Activated CD4-positive, alpha-beta memory T cell treated with anti-CD3 and anti-CD28 coated beads for 36 hours (primary cell): ENCODE data around the gene ZNF526. TPM values are rescaled to one million over a fixed set of nuclear protein-coding genes. Genes with fewer than 3 reads are reported as not detected.

Experiments
- CTCF ChIA-PET: fragments of 350-600 bp; sonication (Branson Sonifier 250); formaldehyde crosslinking; loops from one replicate; lab custom pipeline; 2021; ENCODE audit warnings: antibody characterized with exemption, inconsistent platforms; lab: Charles Lee
- POLR2A ChIA-PET: fragments of 350-600 bp; sonication (Branson Sonifier 250); formaldehyde crosslinking; loops from one replicate; lab custom pipeline; 2021; ENCODE audit warnings: antibody characterized with exemption; lab: Charles Lee
- DNase-seq: peaks from one replicate; pipeline ENCODE4 v3.0.0-alpha.2; 2020
- H3K27ac Mint-ChIP-seq: one replicate; pipeline ENCODE4 v1.8.0; 2021; ENCODE audit warnings: mixed read lengths
- H3K27me3 Mint-ChIP-seq: one replicate; pipeline ENCODE4 v1.8.0; 2021; ENCODE audit warnings: mixed read lengths
- H3K36me3 Mint-ChIP-seq: one replicate; pipeline ENCODE4 v1.8.0; 2021; ENCODE audit warnings: mixed read lengths
- H3K4me1 Mint-ChIP-seq: one replicate; pipeline ENCODE4 v1.8.0; 2021; ENCODE audit warnings: low read depth, mixed read lengths
- H3K4me3 Mint-ChIP-seq: one replicate; pipeline ENCODE4 v1.8.0; 2021; ENCODE audit warnings: mild to moderate bottlenecking, mixed read lengths
- H3K9me3 Mint-ChIP-seq: one replicate; pipeline ENCODE4 v1.8.0; 2021; ENCODE audit warnings: mixed read lengths
- intact Hi-C: fragments of 100-400 bp; cut with micrococcal nuclease; formaldehyde crosslinking; loops from one replicate; pipeline ENCODE4 v1.15.1; 2023
- total RNA-seq, 2 experiments: library from RNA; stranded (reverse); gene quantifications; one replicate each; pipeline ENCODE4 v1.2.3, GENCODE V29; 2021

The ZNF526 gene
- total RNA-seq, 2 experiments from 2014 or later: 12.3 to 14.9 TPM

DNA sequence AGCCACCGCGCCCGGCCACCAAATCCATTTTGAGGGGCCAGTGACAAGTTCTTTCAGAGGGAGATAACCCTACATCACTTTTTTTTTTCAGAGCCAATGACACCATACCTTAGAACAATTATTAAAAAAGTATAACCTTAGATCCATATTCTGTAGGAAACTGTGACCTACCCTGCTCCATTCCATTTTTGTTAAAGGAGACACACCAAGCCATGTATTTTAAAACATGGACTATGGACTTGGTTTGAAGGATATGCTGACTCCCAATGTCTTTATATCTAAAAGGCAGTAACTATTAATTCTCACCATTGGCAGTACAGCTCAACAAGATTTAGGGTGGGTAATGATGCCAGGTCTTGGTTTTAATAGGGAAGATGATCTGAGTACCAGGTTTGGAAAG lies 21.2 kb downstream of the ZNF526 start:
- DNase-seq: no peak
- intact Hi-C loops: no loop called here
- no peaks in the 10 kb centered on the region for H3K27me3 Mint-ChIP-seq
- ChIA-PET CTCF (interaction anchor here (1.0 to 8.8 kb wide), 6 partner anchors 17 to 132 kb away, joined by 4 to 107 read pairs (median 9); partner anchors contain the start of gene ZNF526), POLR2A (interaction anchor here (0.8 to 2.1 kb wide), 7 partner anchors 8 to 109 kb away, joined by 3 to 10 read pairs (median 5); partner anchors contain the start of genes DEDD2, ERF and POU2F2)
- H3K36me3 Mint-ChIP-seq: peaks cover 20% of the 10 kb centered on the region
- peak overlapping the region; percentile 84 for H3K27ac Mint-ChIP-seq
- H3K4me3 Mint-ChIP-seq: peak overlapping the region; percentile 90
- no peaks in the 10 kb centered on the region for H3K9me3 Mint-ChIP-seq
- peaks cover 44% of the 10 kb centered on the region for H3K4me1 Mint-ChIP-seq

- H3K4me1 Mint-ChIP-seq: peaks cover 48% of the 10 kb centered on the region
- no peak for DNase-seq
- peak overlapping the region; percentile 84 for H3K27ac Mint-ChIP-seq
- ChIA-PET POLR2A (interaction anchor here (0.7 to 2.1 kb wide), 11 partner anchors 9 to 110 kb away, joined by 3 to 10 read pairs (median 5); partner anchors contain the start of genes DEDD2, ERF, POU2F2 and ZNF526), CTCF (interaction anchor here (0.6 to 8.8 kb wide), 14 partner anchors 10 to 133 kb away, joined by 3 to 107 read pairs (median 4); partner anchors contain the start of genes PAFAH1B3, POU2F2 and ZNF526)
- intact Hi-C loops: loop anchor here (2.0 kb wide), 3 partner anchors 25 to 133 kb away; partner anchors contain the start of gene DEDD2
- no peaks in the 10 kb centered on the region for H3K9me3 Mint-ChIP-seq
- H3K27me3 Mint-ChIP-seq: no peaks in the 10 kb centered on the region
- peak overlapping the region; percentile 90 for H3K4me3 Mint-ChIP-seq
- peaks cover 12% of the 10 kb centered on the region for H3K36me3 Mint-ChIP-seq
These were observed 22.0 kb downstream of the ZNF526 start for GRCh38 chr19:42242069-42242511.

- ChIA-PET POLR2A (interaction anchor here (0.5 to 2.1 kb wide), 15 partner anchors 9 to 847 kb away, joined by 3 to 10 read pairs (median 4); partner anchors contain the start of genes DEDD2, PAFAH1B3, POU2F2 and PRR19), CTCF (interaction anchor here (0.6 to 8.8 kb wide), 17 partner anchors 9 to 177 kb away, joined by 3 to 107 read pairs (median 4); partner anchors contain the start of genes PAFAH1B3, POU2F2 and ZNF526)
- Mint-ChIP-seq H3K36me3 (peaks cover 12% of the 10 kb centered on the region), H3K27ac (peak within 1 kb of the TSS; percentile 94), H3K9me3 (no peaks in the 10 kb centered on the region), H3K4me1 (peaks cover 49% of the 10 kb centered on the region), H3K4me3 (peak within 1 kb of the TSS; percentile 92), H3K27me3 (no peaks in the 10 kb centered on the region)
- intact Hi-C loops: loop anchor here (1.0 to 2.0 kb wide), 7 partner anchors 22 to 134 kb away; partner anchors contain the start of genes DEDD2 and ZNF526
- DNase-seq: peak; percentile 97
These were observed 22.6 kb downstream of the ZNF526 start, which contains the start of gene GSK3A for GRCh38 chr19:42242512-42243409. Gene GSK3A (minus strand): TSS chr19:42242602. CDS start chr19:42242465, 137 bp downstream.

DNA sequence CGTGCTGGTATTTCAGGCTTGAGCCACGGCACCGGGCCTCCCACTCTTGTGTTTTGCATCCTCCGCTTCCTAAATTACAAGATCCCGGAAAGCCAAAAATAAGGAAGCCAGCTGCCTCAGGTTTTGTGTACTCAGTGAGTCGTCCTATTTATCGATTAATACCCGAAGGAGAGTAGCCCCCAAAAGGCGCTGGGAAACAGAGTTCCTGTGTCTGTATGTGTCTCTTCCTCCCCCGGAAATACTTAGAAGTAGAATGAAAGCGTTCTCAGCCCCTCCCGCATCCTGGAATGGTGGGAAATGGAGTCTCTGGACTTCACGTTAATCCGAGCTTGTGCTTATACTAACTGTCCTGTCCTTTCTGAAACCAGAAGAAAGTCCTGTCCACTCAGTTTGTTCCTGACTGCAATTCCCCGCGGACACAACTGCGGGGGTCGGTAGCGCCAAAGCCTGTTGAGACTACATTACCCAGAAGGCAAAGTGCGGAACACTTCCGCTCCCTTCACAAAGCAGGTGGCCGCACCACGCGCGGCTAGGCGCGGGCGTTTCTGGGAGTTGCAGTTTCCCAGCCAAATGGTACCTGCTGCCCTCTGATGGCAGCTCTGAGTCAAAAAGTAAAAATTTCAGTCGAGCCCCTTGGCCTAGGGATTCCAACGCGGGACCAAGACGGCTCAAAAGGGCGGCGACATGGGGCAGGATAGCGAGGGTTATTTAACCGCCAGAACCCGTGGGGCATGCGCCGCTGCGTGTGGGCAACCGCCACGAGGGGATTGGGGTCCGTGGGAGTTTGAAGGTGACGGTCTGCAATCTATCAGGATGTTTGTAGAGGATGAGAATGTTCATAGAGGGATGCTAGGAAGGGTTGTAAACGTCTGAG lies 24.5 kb downstream of the ZNF526 start:
- H3K9me3 Mint-ChIP-seq: no peaks in the 10 kb centered on the region
- peak; percentile 96 for DNase-seq
- intact Hi-C loops: loop anchor here (1.0 kb wide), 3 partner anchors 11 to 81 kb away; partner anchors contain the start of genes ERF and MEGF8
- H3K27me3 Mint-ChIP-seq: no peaks in the 10 kb centered on the region
- H3K4me1 Mint-ChIP-seq: peaks cover 42% of the 10 kb centered on the region
- peak overlapping the region; percentile 92 for H3K4me3 Mint-ChIP-seq
- H3K36me3 Mint-ChIP-seq: peaks cover 6% of the 10 kb centered on the region
- H3K27ac Mint-ChIP-seq: peak overlapping the region; percentile 94
- POLR2A ChIA-PET: interaction anchor here (1.1 to 2.2 kb wide), 3 partner anchors 10 to 38 kb away, joined by 3 to 7 read pairs (median 4); no protein-coding TSS in a partner anchor
- CTCF ChIA-PET: interaction anchor here (0.9 to 8.8 kb wide), 5 partner anchors 25 to 52 kb away, joined by 5 to 107 read pairs (median 6); partner anchors contain the start of genes CIC and ZNF526

- intact Hi-C loops: no loop called here
- ChIA-PET CTCF (interaction anchor here (0.8 to 8.8 kb wide), 7 partner anchors 25 to 113 kb away, joined by 3 to 107 read pairs (median 5); partner anchors contain the start of genes CIC, POU2F2 and ZNF526), POLR2A (interaction anchor here (1.1 to 2.2 kb wide), 3 partner anchors 25 to 37 kb away, joined by 3 to 7 read pairs (median 3); no protein-coding TSS in a partner anchor)
- H3K9me3 Mint-ChIP-seq: no peaks in the 10 kb centered on the region
- H3K4me3 Mint-ChIP-seq: peak overlapping the region; percentile 92
- H3K36me3 Mint-ChIP-seq: peaks cover 2% of the 10 kb centered on the region
- no peak for DNase-seq
- H3K4me1 Mint-ChIP-seq: peaks cover 37% of the 10 kb centered on the region
- no peaks in the 10 kb centered on the region for H3K27me3 Mint-ChIP-seq
- H3K27ac Mint-ChIP-seq: peak overlapping the region; percentile 94
These were observed 25.1 kb downstream of the ZNF526 start for GRCh38 chr19:42245231-42245630.

GRCh38 chr19:42246143-42246921 lies 26.2 kb downstream of the ZNF526 start:
- H3K9me3 Mint-ChIP-seq: no peaks in the 10 kb centered on the region
- POLR2A ChIA-PET: interaction anchor here (1.1 to 1.7 kb wide), 4 partner anchors 16 to 32 kb away, joined by 3 to 7 read pairs (median 3); no protein-coding TSS in a partner anchor
- peaks cover 36% of the 10 kb centered on the region for H3K4me1 Mint-ChIP-seq
- DNase-seq: no peak
- H3K4me3 Mint-ChIP-seq: no peak overlapping the region
- intact Hi-C loops: no loop called here
- H3K27me3 Mint-ChIP-seq: no peaks in the 10 kb centered on the region
- CTCF ChIA-PET: interaction anchor here (0.6 to 8.8 kb wide), 6 partner anchors 31 to 372 kb away, joined by 3 to 107 read pairs (median 4); no protein-coding TSS in a partner anchor
- peaks cover 2% of the 10 kb centered on the region for H3K36me3 Mint-ChIP-seq
- no peak overlapping the region for H3K27ac Mint-ChIP-seq

DNA sequence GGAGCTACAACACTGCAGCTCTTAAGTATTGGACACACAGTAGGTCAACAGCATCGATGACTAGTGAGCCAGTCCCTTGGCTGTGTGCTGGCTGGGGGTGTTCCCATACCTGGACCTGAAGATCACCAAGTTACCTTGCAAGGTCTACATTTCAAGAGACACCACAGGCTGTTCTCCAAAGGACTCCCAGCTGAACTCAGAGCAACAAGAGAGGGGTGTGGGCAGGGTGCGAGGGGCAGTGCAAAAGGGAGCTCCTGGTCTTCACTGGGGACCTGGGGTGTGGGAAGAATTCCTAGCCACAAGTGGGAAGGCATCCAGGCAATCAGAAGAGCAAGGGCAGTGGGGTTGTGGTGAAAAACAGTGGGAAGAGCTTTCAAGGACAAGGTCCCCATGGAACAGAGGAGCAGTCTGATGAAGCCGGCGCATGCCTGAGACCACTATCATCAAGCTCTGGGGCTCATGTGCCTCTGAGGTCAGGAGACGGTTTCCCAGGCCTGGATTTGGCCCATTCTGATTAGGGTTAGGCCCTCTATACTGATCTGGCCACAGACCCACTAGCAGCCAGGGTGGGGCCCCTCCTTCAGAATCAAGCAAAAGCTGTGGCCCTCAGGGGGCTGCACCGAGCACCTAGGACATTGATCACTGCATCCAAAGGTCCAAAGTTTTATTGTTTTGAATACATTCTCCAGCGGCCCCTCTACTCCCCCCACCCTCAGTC lies 27.0 kb downstream of the ZNF526 start:
- ChIA-PET CTCF (interaction anchor here (0.9 to 8.8 kb wide), 4 partner anchors 30 to 139 kb away, joined by 3 to 107 read pairs (median 4); no protein-coding TSS in a partner anchor), POLR2A (interaction anchor here (1.2 to 1.7 kb wide), 3 partner anchors 17 to 31 kb away, joined by 3 to 7 read pairs (median 3); no protein-coding TSS in a partner anchor)
- Mint-ChIP-seq H3K4me3 (no peak overlapping the region), H3K27me3 (no peaks in the 10 kb centered on the region), H3K36me3 (peaks cover 4% of the 10 kb centered on the region), H3K9me3 (no peaks in the 10 kb centered on the region), H3K4me1 (peaks cover 40% of the 10 kb centered on the region), H3K27ac (peak overlapping the region; percentile 4)
- no peak for DNase-seq
- intact Hi-C loops: no loop called here

- peaks cover 5% of the 10 kb centered on the region for H3K36me3 Mint-ChIP-seq
- CTCF ChIA-PET: interaction anchor here (0.9 to 8.8 kb wide), 3 partner anchors 30 to 140 kb away, joined by 3 to 107 read pairs (median 5); no protein-coding TSS in a partner anchor
- intact Hi-C loops: no loop called here
These were observed 27.6 kb downstream of the ZNF526 start for GRCh38 chr19:42247640-42248199.

More at GRCh38 chr19:42247640-42248199, 27.6 kb downstream of the ZNF526 start:
- Mint-ChIP-seq H3K9me3 (no peaks in the 10 kb centered on the region), H3K27me3 (no peaks in the 10 kb centered on the region), H3K4me1 (peaks cover 45% of the 10 kb centered on the region), H3K4me3 (no peak overlapping the region), H3K27ac (no peak overlapping the region)
- POLR2A ChIA-PET: interaction anchor here (1.2 to 1.7 kb wide), 3 partner anchors 18 to 31 kb away, joined by 3 to 7 read pairs (median 3); no protein-coding TSS in a partner anchor
- DNase-seq: no peak
